NT2/D1 (cell line): ENCODE data around the gene ADAMTS16.

Experiments used
- DNase-seq: peaks from one replicate; pipeline ENCODE4 v3.0.0-alpha.2; 2011; ENCODE audit warnings: low read depth, low spot score
- H3K27me3 ChIP-seq: 2 replicates; pipeline ENCODE4 v1.6.0; 2011; ENCODE audit warnings: mild to moderate bottlenecking; ENCODE audit not compliant: insufficient read length, insufficient read depth
- H3K36me3 ChIP-seq: 2 replicates; pipeline ENCODE4 v1.6.1; 2011; ENCODE audit warnings: mild to moderate bottlenecking, low read length, mixed read lengths; ENCODE audit not compliant: insufficient read depth, insufficient read length
- H3K4me1 ChIP-seq: 2 replicates; pipeline ENCODE4 v1.5.1; 2011; ENCODE audit not compliant: insufficient read depth, insufficient read length
- H3K4me3 ChIP-seq: 2 replicates; pipeline ENCODE4 v1.5.1; 2011; ENCODE audit warnings: low read depth; ENCODE audit not compliant: insufficient read length
- H3K9ac ChIP-seq: 2 replicates; pipeline ENCODE4 v1.6.0; 2011; ENCODE audit warnings: low read depth; ENCODE audit not compliant: insufficient read length
- H3K9me3 ChIP-seq: 2 replicates; pipeline ENCODE4 v1.5.1; 2011; ENCODE audit warnings: mild to moderate bottlenecking, low read length; ENCODE audit not compliant: insufficient read depth
- SUZ12 ChIP-seq: IDR thresholded peaks from 2 replicates; pipeline ENCODE4 v1.6.1; 2011; ENCODE audit not compliant: insufficient read length, insufficient read depth; ENCODE audit errors: extremely low read depth
- YY1 ChIP-seq: IDR thresholded peaks from 2 replicates; pipeline ENCODE4 v1.6.1; 2011; ENCODE audit not compliant: insufficient read length, insufficient read depth
- ZNF274 ChIP-seq: IDR thresholded peaks from 2 replicates; pipeline ENCODE4 v1.6.1; 2011; ENCODE audit warnings: mild to moderate bottlenecking, low read depth, low read length

The ADAMTS16 gene

DNA sequence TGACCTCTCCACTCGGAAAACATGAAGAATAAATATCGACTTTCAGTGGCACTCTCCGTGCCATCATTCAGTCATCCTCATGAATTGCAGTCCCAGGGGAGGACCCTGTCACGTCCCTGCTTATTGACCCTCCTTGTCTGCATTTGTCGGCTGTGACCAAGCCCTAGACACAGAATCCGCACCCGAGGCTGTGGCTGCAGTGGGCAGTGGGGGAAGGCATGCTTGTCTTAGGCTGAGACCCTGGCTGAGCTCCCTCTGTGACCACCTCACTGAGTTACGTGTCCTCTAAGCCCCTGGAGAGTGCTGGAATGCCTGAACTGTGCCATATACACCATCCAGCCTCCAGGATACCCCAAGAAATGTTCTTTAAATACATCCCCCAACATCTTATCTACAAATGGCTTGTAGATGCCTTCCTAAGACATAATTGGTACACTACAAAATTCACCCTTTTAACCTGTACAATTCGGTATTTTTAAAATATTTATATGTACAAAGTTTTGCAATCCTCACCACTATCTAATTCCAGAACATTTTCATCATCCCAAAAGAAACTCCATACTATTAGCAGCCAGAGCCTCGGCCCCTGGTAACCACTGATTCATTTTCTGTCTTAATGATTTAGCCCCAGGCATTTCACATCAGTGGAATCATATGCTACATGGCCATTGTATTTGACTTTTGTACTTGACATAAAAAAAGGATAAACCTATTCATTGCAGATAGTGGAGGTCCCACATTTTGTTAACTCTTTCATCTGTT lies 201.6 kb downstream of the ADAMTS16 start:
- Histone ChIP-seq H3K9ac (no peak overlapping the region), H3K4me1 (no peaks in the 10 kb centered on the region), H3K36me3 (no peaks in the 10 kb centered on the region), H3K4me3 (no peak overlapping the region), H3K27me3 (no peaks in the 10 kb centered on the region), H3K9me3 (no peaks in the 10 kb centered on the region)
- TF ChIP-seq SUZ12 = no peak
- TF ChIP-seq ZNF274 = no peak
- TF ChIP-seq YY1 = no peak
- DNase-seq = no peak

DNA sequence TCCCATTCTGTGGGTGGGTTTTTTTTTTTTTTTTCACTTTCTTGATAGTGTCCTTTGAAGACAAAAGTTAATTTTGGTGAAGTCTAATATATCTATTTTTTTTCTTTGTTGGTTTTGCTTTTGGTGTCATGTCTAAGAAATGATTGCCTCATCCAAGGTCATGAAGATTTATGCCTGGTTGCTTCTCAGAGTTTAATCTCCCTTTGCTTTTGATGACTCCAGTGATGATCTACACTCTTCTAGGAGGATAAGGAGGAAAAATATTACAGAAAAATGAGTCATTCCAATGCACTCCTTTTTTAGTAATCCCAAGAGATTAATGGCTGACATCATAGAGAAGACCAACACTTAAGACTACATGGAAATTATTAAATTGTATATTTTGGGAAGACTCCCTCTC lies 202.7 kb downstream of the ADAMTS16 start:
- TF ChIP-seq ZNF274 (no peak), YY1 (no peak), SUZ12 (no peak)
- no peak for DNase-seq
- no peak overlapping the region for H3K4me3 ChIP-seq
- H3K4me1 ChIP-seq = no peaks in the 10 kb centered on the region
- no peaks in the 10 kb centered on the region for H3K27me3 ChIP-seq
- H3K9me3 ChIP-seq = no peaks in the 10 kb centered on the region
- no peak overlapping the region for H3K9ac ChIP-seq
- no peaks in the 10 kb centered on the region for H3K36me3 ChIP-seq

GRCh38 chr5:5343568-5343967 lies 203.4 kb downstream of the ADAMTS16 start:
- DNase-seq = no peak
- no peaks in the 10 kb centered on the region for H3K9me3 ChIP-seq
- no peaks in the 10 kb centered on the region for H3K36me3 ChIP-seq
- no peak for TF ChIP-seq ZNF274
- TF ChIP-seq SUZ12 = no peak
- TF ChIP-seq YY1 = no peak
- no peaks in the 10 kb centered on the region for H3K27me3 ChIP-seq
- no peak overlapping the region for H3K4me3 ChIP-seq
- no peak overlapping the region for H3K9ac ChIP-seq
- no peaks in the 10 kb centered on the region for H3K4me1 ChIP-seq

- no peaks in the 10 kb centered on the region for H3K9me3 ChIP-seq
- no peaks in the 10 kb centered on the region for H3K36me3 ChIP-seq
- no peak for DNase-seq
- TF ChIP-seq ZNF274 (no peak), SUZ12 (no peak), YY1 (no peak)
- no peak overlapping the region for H3K9ac ChIP-seq
- H3K27me3 ChIP-seq = no peaks in the 10 kb centered on the region
- no peak overlapping the region for H3K4me3 ChIP-seq
- H3K4me1 ChIP-seq = peaks cover under 1% of the 10 kb centered on the region
These were observed 204.0 kb downstream of the ADAMTS16 start for GRCh38 chr5:5344051-5344571.

- H3K9ac ChIP-seq = no peak overlapping the region
- no peak for DNase-seq
- H3K4me3 ChIP-seq = no peak overlapping the region
- no peaks in the 10 kb centered on the region for H3K36me3 ChIP-seq
- peaks cover 3% of the 10 kb centered on the region for H3K4me1 ChIP-seq
- TF ChIP-seq SUZ12 (no peak), YY1 (no peak), ZNF274 (no peak)
- no peaks in the 10 kb centered on the region for H3K27me3 ChIP-seq
- H3K9me3 ChIP-seq = no peaks in the 10 kb centered on the region
These were observed 204.5 kb downstream of the ADAMTS16 start for GRCh38 chr5:5344606-5345005.

DNA sequence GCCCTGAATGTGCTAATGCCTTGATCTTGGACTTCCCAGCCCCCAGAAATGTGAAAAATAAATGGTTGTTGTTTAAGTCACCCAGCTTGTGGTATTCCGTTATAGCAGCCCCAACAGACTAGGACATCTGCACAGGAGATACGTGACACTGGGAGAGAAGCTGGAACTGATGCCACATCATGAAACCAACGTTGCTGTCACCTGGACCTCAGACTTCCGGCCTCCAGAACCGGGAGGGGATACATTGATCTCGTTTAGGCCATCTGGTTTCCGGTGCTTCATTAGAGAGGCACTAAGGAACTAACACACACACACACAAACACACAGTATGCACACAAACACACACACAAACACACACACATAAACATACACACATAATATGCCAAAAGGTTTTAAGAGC lies 207.3 kb downstream of the ADAMTS16 start:
- H3K27me3 ChIP-seq = no peaks in the 10 kb centered on the region
- DNase-seq = no peak

DNA sequence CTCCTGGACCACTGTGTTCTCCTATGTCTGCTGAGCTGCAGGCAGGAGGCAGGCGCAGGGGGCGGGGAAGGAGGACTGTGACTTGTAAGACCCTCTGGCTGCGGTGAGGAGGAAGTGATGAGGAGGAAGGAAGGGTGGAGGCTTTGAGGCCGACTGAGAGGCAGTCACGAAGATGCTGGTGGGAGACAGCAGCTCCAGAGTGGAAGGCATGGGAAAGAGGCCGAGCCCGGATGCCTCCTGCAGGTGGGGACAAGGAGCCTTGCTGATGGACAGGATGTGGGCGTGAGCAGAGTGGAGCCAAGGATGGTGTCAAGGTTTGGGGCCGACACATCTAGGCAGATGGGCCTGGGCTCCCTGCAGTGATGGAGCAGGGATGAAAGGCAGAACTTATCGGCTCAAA lies 208.0 kb downstream of the ADAMTS16 start:
- no peak overlapping the region for H3K9ac ChIP-seq
- H3K27me3 ChIP-seq = no peaks in the 10 kb centered on the region
- H3K36me3 ChIP-seq = no peaks in the 10 kb centered on the region
- no peak for DNase-seq
- H3K9me3 ChIP-seq = no peaks in the 10 kb centered on the region
- TF ChIP-seq ZNF274 = no peak
- TF ChIP-seq SUZ12 = no peak
- no peak for TF ChIP-seq YY1
- H3K4me3 ChIP-seq = no peak overlapping the region
- peaks cover 3% of the 10 kb centered on the region for H3K4me1 ChIP-seq

More for the DNA sequence above, 207.3 kb downstream of the ADAMTS16 start:
- TF ChIP-seq SUZ12 = no peak
- no peak for TF ChIP-seq ZNF274
- no peak for TF ChIP-seq YY1
- Histone ChIP-seq H3K4me3 (no peak overlapping the region), H3K9ac (no peak overlapping the region), H3K4me1 (peaks cover 3% of the 10 kb centered on the region), H3K36me3 (no peaks in the 10 kb centered on the region), H3K9me3 (no peaks in the 10 kb centered on the region)
